IMR-90 (cell line): ENCODE results near the gene SCFD2. TPM values are rescaled to one million over a fixed set of nuclear protein-coding genes. Genes with fewer than 3 reads are reported as not detected.

ENCODE experiments used
- ATAC-seq: fragments of 200-7000 bp; cut with Tn5 transposase; 2 replicates; pipeline ENCODE4 v1.9.1; 2020; ENCODE audit warnings: low read depth, mild to moderate bottlenecking, moderate library complexity
- BruUV-seq: library from RNA; stranded (reverse); fragments of 400-500 nt; replicated peaks from 2 replicates; lab custom pipeline; 2021; lab: Mats Ljungman, UMichigan
- CTCF ChIA-PET: fragments of 300-600 bp; formaldehyde crosslinking; extraction: SDS; loops from one replicate; lab custom pipeline; 2021; ENCODE audit warnings: antibody characterized with exemption; lab: Yijun Ruan, JAX
- POLR2A ChIA-PET: fragments of 300-600 bp; sonication (Branson Sonifier 250); formaldehyde crosslinking; loops from one replicate; lab custom pipeline; 2022; ENCODE audit warnings: antibody characterized with exemption; ENCODE audit not compliant: unreplicated experiment; lab: Charles Lee
- DNase-seq: peaks from one replicate; pipeline ENCODE4 v3.0.0; 2013
- H2AFZ ChIP-seq: replicated peaks from 2 replicates; pipeline ENCODE3; 2013; ENCODE audit warnings: low read length, mild to moderate bottlenecking; ENCODE audit not compliant: poor library complexity
- H2AK5ac ChIP-seq: 2 replicates; pipeline ENCODE4 v1.6.1; 2013; ENCODE audit warnings: low read depth, low read length, inconsistent platforms
- H2AK9ac ChIP-seq: replicated peaks from 2 replicates; pipeline ENCODE3; 2013; ENCODE audit warnings: mild to moderate bottlenecking, low read depth, low read length, moderate library complexity; ENCODE audit not compliant: poor library complexity
- H2BK120ac ChIP-seq: 2 replicates; pipeline ENCODE4 v1.6.1; 2013; ENCODE audit warnings: low read depth, low read length, inconsistent platforms
- H2BK15ac ChIP-seq: 3 replicates; pipeline ENCODE4 v1.6.1; 2013; ENCODE audit warnings: low read depth, low read length, inconsistent platforms
- H2BK20ac ChIP-seq: 2 replicates; pipeline ENCODE4 v1.6.1; 2013; ENCODE audit warnings: low read depth, mild to moderate bottlenecking, inconsistent platforms, low read length, moderate library complexity
- H2BK5ac ChIP-seq: 2 replicates; pipeline ENCODE4 v1.6.1; 2013; ENCODE audit warnings: mild to moderate bottlenecking, low read depth, low read length, inconsistent platforms; ENCODE audit not compliant: poor library complexity, severe bottlenecking
- H3K14ac ChIP-seq: replicated peaks from 2 replicates; pipeline ENCODE4 v1.6.1; 2013; ENCODE audit warnings: low read depth, low read length, inconsistent platforms
- H3K18ac ChIP-seq: 2 replicates; pipeline ENCODE4 v1.6.1; 2013; ENCODE audit warnings: low read depth, low read length, control low read depth
- H3K23ac ChIP-seq: 2 replicates; pipeline ENCODE4 v1.6.1; 2013; ENCODE audit warnings: low read depth, low read length, inconsistent platforms
- H3K27ac ChIP-seq: 2 replicates; pipeline ENCODE4 v1.5.1; 2013; ENCODE audit warnings: mild to moderate bottlenecking, control low read depth, low read length; ENCODE audit not compliant: insufficient read depth
- H3K27me3 ChIP-seq: 2 replicates; pipeline ENCODE4 v1.6.1; 2013; ENCODE audit warnings: low read length; ENCODE audit not compliant: control insufficient read depth, insufficient read depth
- H3K36me3 ChIP-seq: 2 replicates; pipeline ENCODE4 v1.6.1; 2013; ENCODE audit warnings: low read length, mixed read lengths; ENCODE audit not compliant: control insufficient read depth, insufficient read depth
- H3K4ac ChIP-seq: 2 replicates; pipeline ENCODE4 v1.6.1; 2013; ENCODE audit warnings: low read depth, low read length, inconsistent platforms
- H3K4me1 ChIP-seq: 2 replicates; pipeline ENCODE4 v1.6.1; 2013; ENCODE audit warnings: low read length, mixed read lengths; ENCODE audit not compliant: control insufficient read depth, insufficient read depth
- H3K4me2 ChIP-seq: 2 replicates; pipeline ENCODE4 v1.6.1; 2013; ENCODE audit warnings: low read depth, mild to moderate bottlenecking, control low read depth, low read length, moderate library complexity
- H3K4me3 ChIP-seq: 2 replicates; pipeline ENCODE4 v1.5.1; 2013; ENCODE audit warnings: low read depth, mild to moderate bottlenecking, control low read depth, low read length, moderate library complexity; ENCODE audit not compliant: insufficient read depth
- H3K56ac ChIP-seq: 2 replicates; pipeline ENCODE4 v1.6.1; 2013; ENCODE audit warnings: low read length, inconsistent platforms; ENCODE audit not compliant: insufficient read depth; ENCODE audit errors: extremely low read depth
- H3K79me1 ChIP-seq, 2 experiments: 2 replicates each; pipeline ENCODE4 v1.6.1; 2013; ENCODE audit warnings: low read length in 2 of 2, inconsistent platforms in 1 of 2, low read depth in 1 of 2
- H3K9ac ChIP-seq: 2 replicates; pipeline ENCODE4 v1.6.1; 2013; ENCODE audit warnings: low read depth, low read length, control low read depth
- H3K9me1 ChIP-seq: 2 replicates; pipeline ENCODE4 v1.6.1; 2013; ENCODE audit warnings: low read length, inconsistent platforms; ENCODE audit not compliant: insufficient read depth
- H3K9me3 ChIP-seq: 2 replicates; pipeline ENCODE4 v1.6.1; 2013; ENCODE audit warnings: low read length; ENCODE audit not compliant: control insufficient read depth, insufficient read depth
- H4K20me1 ChIP-seq: 2 replicates; pipeline ENCODE4 v1.6.1; 2013; ENCODE audit warnings: low read length, inconsistent platforms; ENCODE audit not compliant: insufficient read depth
- H4K5ac ChIP-seq: 2 replicates; pipeline ENCODE4 v1.6.1; 2013; ENCODE audit warnings: mild to moderate bottlenecking, low read depth, low read length, control low read depth
- H4K8ac ChIP-seq, 2 experiments: 2 replicates each; pipeline ENCODE4 v1.6.1; 2013; ENCODE audit warnings: low read depth in 2 of 2, low read length in 2 of 2, control low read depth in 1 of 2, inconsistent platforms in 1 of 2
- H4K91ac ChIP-seq: 2 replicates; pipeline ENCODE4 v1.6.1; 2013; ENCODE audit warnings: low read depth, low read length, inconsistent platforms; ENCODE audit not compliant: insufficient read depth
- FOS ChIP-seq: fragments of 150-350 bp; IDR thresholded peaks from 2 replicates; pipeline ENCODE4 v1.6.1; 2016; ENCODE audit warnings: low read depth, low read length
- MXI1 ChIP-seq: IDR thresholded peaks from 2 replicates; pipeline ENCODE4 v1.6.1; 2012; ENCODE audit warnings: low read depth, mild to moderate bottlenecking, low read length, moderate library complexity, borderline replicate concordance
- NFE2L2 ChIP-seq: fragments of 150-350 bp; IDR thresholded peaks from 2 replicates; pipeline ENCODE4 v1.6.1; 2016; ENCODE audit warnings: low read depth, mild to moderate bottlenecking, low read length
- RAD21 ChIP-seq: IDR thresholded peaks from 2 replicates; pipeline ENCODE4 v1.6.1; 2012; ENCODE audit warnings: low read length, improper control_type of control experiment
- RCOR1 ChIP-seq: IDR thresholded peaks from 2 replicates; pipeline ENCODE4 v1.6.1; 2012; ENCODE audit warnings: mild to moderate bottlenecking, low read length, improper control_type of control experiment; ENCODE audit not compliant: insufficient replicate concordance
- RFX5 ChIP-seq: IDR thresholded peaks from 2 replicates; pipeline ENCODE4 v1.8.0; 2012; ENCODE audit warnings: low read depth, mild to moderate bottlenecking, low read length, moderate library complexity
- SMC3 ChIP-seq: fragments of 150-350 bp; IDR thresholded peaks from 2 replicates; pipeline ENCODE4 v1.6.1; 2016; ENCODE audit warnings: low read depth, mild to moderate bottlenecking, antibody characterized with exemption, low read length, moderate library complexity
- WGBS, 2 experiments: methylation state at CpG; one replicate each; pipeline versions ENCODE4 v1.1.5 to v1.1.7; 2013; ENCODE audit warnings: missing lambda C conversion rate in 2 of 2; ENCODE audit not compliant: insufficient read length in 1 of 2; ENCODE audit errors: extremely low coverage in 2 of 2; 5-methylcytosine and 5-hydroxymethylcytosine counted together
- dilution Hi-C: fragments of 300-500 bp; cut with HindIII; formaldehyde crosslinking; loops from one replicate; pipeline ENCODE4 v1.14.3; 2018; ENCODE audit warnings: low sequenced_read_pairs; ENCODE audit not compliant: unreplicated experiment
- in situ Hi-C: fragments of 300-500 bp; cut with MboI; formaldehyde crosslinking; loops from 3 replicates; pipeline ENCODE4 v1.14.3; 2019; ENCODE audit warnings: low sequenced_read_pairs, inconsistent platforms, mixed read lengths
- intact Hi-C: fragments of 100-400 bp; cut with micrococcal nuclease; formaldehyde crosslinking; loops from 2 replicates; pipeline ENCODE4 v1.10.0; 2022
- polyA plus RNA-seq, 3 experiments: library from polyadenylated mRNA; depleted of rRNA; stranded (reverse); fragments of >200 nt; gene quantifications; 2 replicates each; pipeline ENCODE4 v1.2.3, GENCODE V29; 2012; ENCODE audit warnings: low replicate concordance in 1 of 3
- total RNA-seq: library from RNA; depleted of rRNA; stranded (reverse); fragments of >200 nt; gene quantifications from 2 replicates; pipeline ENCODE4 v1.2.3, GENCODE V29; 2012
- TF ChIP-seq, protein P1 (sequence below): conservative IDR thresholded peaks from 2 replicates; pipeline ENCODE4 v1.5.1; 2012; ENCODE audit warnings: mild to moderate bottlenecking, low read depth, low read length, improper control_type of control experiment

SCFD2 gene
- total and polyA plus RNA-seq, 2 of the 4 experiments (the other 2 are of a cell fraction): 18.9 to 62.4 TPM

DNA sequence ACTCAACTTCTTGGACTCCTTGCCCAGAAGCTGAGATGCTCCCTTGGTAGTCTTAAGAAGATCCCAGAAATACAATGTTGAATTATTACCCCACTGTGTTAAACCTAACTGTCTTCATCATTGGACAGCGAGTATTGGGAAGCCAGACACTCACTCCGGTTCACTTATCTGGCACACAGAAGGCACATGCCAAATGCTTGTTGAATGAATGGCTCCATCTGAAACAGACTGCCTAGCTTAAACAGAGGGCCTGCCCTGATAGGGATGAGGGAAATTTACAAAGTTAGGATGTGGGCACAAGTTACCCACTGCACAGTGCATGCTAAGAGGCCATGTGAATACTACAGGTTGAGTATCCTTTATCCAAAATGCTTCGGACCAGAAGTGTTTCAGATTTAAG lies 424.4 kb downstream of the SCFD2 start:
- Histone ChIP-seq H3K4ac (no peak overlapping the region), H3K18ac (no peak overlapping the region), H3K56ac (no peak overlapping the region), H3K9ac (no peak overlapping the region), H4K91ac (no peak overlapping the region), H4K20me1 (no peaks in the 10 kb centered on the region), H3K4me3 (no peak overlapping the region), H2AK5ac (no peak overlapping the region), H3K36me3 (no peaks in the 10 kb centered on the region), H4K5ac (no peak overlapping the region), H2BK20ac (no peak overlapping the region), H3K4me2 (no peak overlapping the region), H2BK120ac (no peak overlapping the region), H3K9me1 (peaks cover 3% of the 10 kb centered on the region; the same call in 1 of the 2 replicates), H2AFZ (no peak overlapping the region), H2BK15ac (no peak overlapping the region), H3K23ac (no peak overlapping the region), H4K8ac (no peak overlapping the region), H3K79me1 (no peaks in the 10 kb centered on the region), H3K27me3 (no peaks in the 10 kb centered on the region), H3K4me1 (0 out of 2 replicates have a peak, but pooled peaks cover 2% of the 10 kb centered on the region), H3K14ac (no peak overlapping the region), H2BK5ac (no peak overlapping the region), H3K27ac (no peak overlapping the region), H2AK9ac (no peak overlapping the region), H3K9me3 (no peaks in the 10 kb centered on the region)
- ChIA-PET CTCF (no interaction called here), POLR2A (no interaction called here)
- TF ChIP-seq MXI1 (no peak), RFX5 (no peak), NFE2L2 (no peak), SMC3 (no peak), FOS (no peak), RCOR1 (no peak), RAD21 (no peak)
- TF ChIP-seq, protein P1, sequence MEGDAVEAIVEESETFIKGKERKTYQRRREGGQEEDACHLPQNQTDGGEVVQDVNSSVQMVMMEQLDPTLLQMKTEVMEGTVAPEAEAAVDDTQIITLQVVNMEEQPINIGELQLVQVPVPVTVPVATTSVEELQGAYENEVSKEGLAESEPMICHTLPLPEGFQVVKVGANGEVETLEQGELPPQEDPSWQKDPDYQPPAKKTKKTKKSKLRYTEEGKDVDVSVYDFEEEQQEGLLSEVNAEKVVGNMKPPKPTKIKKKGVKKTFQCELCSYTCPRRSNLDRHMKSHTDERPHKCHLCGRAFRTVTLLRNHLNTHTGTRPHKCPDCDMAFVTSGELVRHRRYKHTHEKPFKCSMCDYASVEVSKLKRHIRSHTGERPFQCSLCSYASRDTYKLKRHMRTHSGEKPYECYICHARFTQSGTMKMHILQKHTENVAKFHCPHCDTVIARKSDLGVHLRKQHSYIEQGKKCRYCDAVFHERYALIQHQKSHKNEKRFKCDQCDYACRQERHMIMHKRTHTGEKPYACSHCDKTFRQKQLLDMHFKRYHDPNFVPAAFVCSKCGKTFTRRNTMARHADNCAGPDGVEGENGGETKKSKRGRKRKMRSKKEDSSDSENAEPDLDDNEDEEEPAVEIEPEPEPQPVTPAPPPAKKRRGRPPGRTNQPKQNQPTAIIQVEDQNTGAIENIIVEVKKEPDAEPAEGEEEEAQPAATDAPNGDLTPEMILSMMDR: no peak
- intact Hi-C loops: no loop called here
- no TSS peak for BruUV-seq
- ATAC-seq (no peak), DNase-seq (no peak)
- in situ Hi-C loops: no loop called here
- no CpG with 5 or more reads among the region's 3 CpGs for WGBS, 2 experiments
- dilution Hi-C loops: no loop called here
